SK-N-SH (cell line): ENCODE data around the gene IFNL3. TPM values are rescaled to one million over a fixed set of nuclear protein-coding genes. Genes with fewer than 3 reads are reported as not detected.

Source experiments
- CTCF ChIA-PET: fragments of 300-600, 350-600 bp; formaldehyde crosslinking; extraction: SDS; loops from one replicate; lab custom pipeline; 2021; lab: Yijun Ruan, JAX
- POLR2A ChIA-PET: fragments of 350-600 bp; sonication (Branson Sonifier 250); formaldehyde crosslinking; extraction: SDS; loops from one replicate; lab custom pipeline; 2020; ENCODE audit warnings: antibody characterized with exemption, inconsistent platforms; lab: Yijun Ruan, JAX
- DNase-seq: peaks from one replicate; pipeline ENCODE4 v3.0.0; 2012
- H2AFZ ChIP-seq: fragments of 200-600 bp; sonication (generic); 2 replicates; pipeline ENCODE4 v1.8.1; 2016; ENCODE audit warnings: antibody characterized with exemption, mild to moderate bottlenecking, low read depth
- H3F3A ChIP-seq: fragments of 200-600 bp; sonication (generic); replicated peaks from 2 replicates; pipeline ENCODE3; 2016; ENCODE audit warnings: antibody characterized with exemption, mild to moderate bottlenecking; ENCODE audit not compliant: insufficient read depth
- H3K27ac ChIP-seq, 2 experiments: fragments of 200-500 bp in 1 of 2; fragments of 200-600 bp in 1 of 2; sonication (Bioruptor generic) in 1 of 2; sonication (generic), shearing (Covaris generic) in 1 of 2; 2 replicates each; pipeline versions ENCODE4 v1.5.1 to v1.6.1; 2014 to 2016; ENCODE audit warnings: low read depth in 2 of 2, inconsistent platforms in 1 of 2, low read length in 1 of 2, mild to moderate bottlenecking in 1 of 2, mixed read lengths in 1 of 2
- H3K27me3 ChIP-seq: fragments of 200-600 bp; sonication (generic), shearing (Covaris generic); 2 replicates; pipeline ENCODE4 v1.6.1; 2016; ENCODE audit warnings: mixed run types; ENCODE audit not compliant: insufficient read depth
- H3K36me3 ChIP-seq, 2 experiments: fragments of 200-500 bp in 1 of 2; fragments of 200-600 bp in 1 of 2; sonication (Bioruptor generic) in 1 of 2; sonication (generic) in 1 of 2; replicated peaks in 1 of 2; 2 replicates each; pipeline versions ENCODE3 to v1.5.1; 2014 to 2016; ENCODE audit warnings: low read length in 1 of 2, mild to moderate bottlenecking in 1 of 2; ENCODE audit not compliant: insufficient read depth in 2 of 2, control insufficient read depth in 1 of 2
- H3K4me1 ChIP-seq, 2 experiments: fragments of 200-500 bp in 1 of 2; fragments of 200-600 bp in 1 of 2; sonication (Bioruptor generic) in 1 of 2; sonication (generic), shearing (Covaris generic) in 1 of 2; 2 replicates each; pipeline versions ENCODE4 v1.5.1 to v1.6.1; 2014 to 2016; ENCODE audit warnings: low read depth in 1 of 2, low read length in 1 of 2, mixed run types in 1 of 2; ENCODE audit not compliant: insufficient read depth in 2 of 2, control insufficient read depth in 1 of 2
- H3K4me2 ChIP-seq: fragments of 200-600 bp; sonication (generic), shearing (Covaris generic); 2 replicates; pipeline ENCODE4 v1.6.1; 2017; ENCODE audit warnings: mixed run types
- H3K4me3 ChIP-seq, 2 experiments: fragments of 200-500 bp in 1 of 2; fragments of 200-600 bp in 1 of 2; sonication (Bioruptor generic) in 1 of 2; sonication (generic), shearing (Covaris generic) in 1 of 2; 2 replicates each; pipeline versions ENCODE4 v1.5.1 to v1.8.1; 2014 to 2016; ENCODE audit warnings: low read depth in 2 of 2, inconsistent platforms in 1 of 2, low read length in 1 of 2, mild to moderate bottlenecking in 1 of 2, mixed read lengths in 1 of 2, moderate library complexity in 1 of 2
- H3K79me2 ChIP-seq: fragments of 200-600 bp; sonication (generic); 2 replicates; pipeline ENCODE4 v1.8.1; 2017; ENCODE audit warnings: mild to moderate bottlenecking; ENCODE audit not compliant: insufficient read depth
- H3K9ac ChIP-seq: fragments of 200-600 bp; sonication (generic); 2 replicates; pipeline ENCODE4 v1.6.1; 2017; ENCODE audit warnings: mixed run types
- H3K9me2 ChIP-seq: fragments of 200-600 bp; sonication (generic); 2 replicates; pipeline ENCODE4 v1.6.1; 2017; ENCODE audit warnings: mixed run types
- H3K9me3 ChIP-seq: fragments of 200-600 bp; sonication (generic); 2 replicates; pipeline ENCODE4 v1.6.1; 2017; ENCODE audit warnings: mixed run types, mild to moderate bottlenecking, moderate library complexity
- H4K20me1 ChIP-seq: fragments of 200-600 bp; sonication (generic); 2 replicates; pipeline ENCODE4 v1.6.1; 2017; ENCODE audit warnings: mild to moderate bottlenecking, mixed run types; ENCODE audit not compliant: insufficient read depth
- CHD2 ChIP-seq: fragments of 150-350 bp; IDR thresholded peaks from 2 replicates; pipeline ENCODE4 v1.6.1; 2018; ENCODE audit warnings: low read length; ENCODE audit not compliant: partially characterized antibody
- EZH2phosphoT487 ChIP-seq: fragments of 200-600 bp; sonication (generic); IDR thresholded peaks from 2 replicates; pipeline ENCODE4 v1.6.1; 2017; ENCODE audit warnings: low read depth, mixed run types, mild to moderate bottlenecking, antibody characterized with exemption, moderate library complexity, borderline replicate concordance
- FOSL2 ChIP-seq: IDR thresholded peaks from 2 replicates; pipeline ENCODE4 v1.4.0; 2012; ENCODE audit warnings: low read depth, mild to moderate bottlenecking, moderate library complexity, borderline replicate concordance
- JUND ChIP-seq: IDR thresholded peaks from 2 replicates; pipeline ENCODE4 v1.4.0; 2012
- NFIC ChIP-seq: IDR thresholded peaks from 2 replicates; pipeline ENCODE4 v1.4.0; 2012; ENCODE audit warnings: borderline replicate concordance
- NRF1 ChIP-seq: IDR thresholded peaks from 2 replicates; pipeline ENCODE4 v1.6.1; 2012; ENCODE audit warnings: low read depth, mild to moderate bottlenecking, low read length
- PBX3 ChIP-seq: IDR thresholded peaks from 2 replicates; pipeline ENCODE4; 2012
- RAD21 ChIP-seq: IDR thresholded peaks from 2 replicates; pipeline ENCODE4 v1.6.1; 2012; ENCODE audit warnings: mild to moderate bottlenecking, low read length
- RCOR1 ChIP-seq: fragments of 150-350 bp; IDR thresholded peaks from 2 replicates; pipeline ENCODE4 v1.6.1; 2017; ENCODE audit warnings: antibody characterized with exemption, low read length
- RFX5 ChIP-seq: IDR thresholded peaks from 2 replicates; pipeline ENCODE4 v1.6.1; 2012; ENCODE audit warnings: mild to moderate bottlenecking, improper control_type of control experiment, low read length
- SIN3A ChIP-seq: IDR thresholded peaks from 2 replicates; pipeline ENCODE4 v1.6.1; 2012; ENCODE audit warnings: low read depth, mild to moderate bottlenecking, low read length, moderate library complexity, borderline replicate concordance
- TAF1 ChIP-seq: IDR thresholded peaks from 2 replicates; pipeline ENCODE4 v1.6.1; 2012; ENCODE audit warnings: low read depth, mild to moderate bottlenecking, low read length, moderate library complexity, borderline replicate concordance
- USF2 ChIP-seq: fragments of 150-350 bp; IDR thresholded peaks from 2 replicates; pipeline ENCODE4 v1.6.1; 2017; ENCODE audit warnings: antibody characterized with exemption, low read length, low read depth, borderline replicate concordance
- YY1 ChIP-seq: IDR thresholded peaks from 2 replicates; pipeline ENCODE4 v1.4.0; 2012; ENCODE audit warnings: low read depth, mild to moderate bottlenecking
- WGBS: methylation state at CpG from one replicate; pipeline ENCODE4 v1.1.6; 2017; ENCODE audit warnings: low lambda C conversion rate; 5-methylcytosine and 5-hydroxymethylcytosine counted together
- polyA plus RNA-seq, 3 experiments: library from polyadenylated mRNA; depleted of rRNA; stranded (reverse); fragments of >200 nt; gene quantifications; 2 replicates each; pipeline ENCODE4 v1.2.3, GENCODE V29; 2012

IFNL3 gene
- polyA plus RNA-seq, 1 of the 3 experiments (the other 2 are of a cell fraction), result not detected

GRCh38 chr19:39282021-39282420 lies 37.2 kb upstream of the IFNL3 start:
- no peak overlapping the region for H3K4me3 ChIP-seq
- CTCF ChIA-PET, result interaction anchor here (1.0 kb wide), 1 partner anchor 11 kb away, joined by 3 read pairs; no protein-coding TSS in a partner anchor
- H3K9me3 ChIP-seq, result 0 out of 2 replicates have a peak, but pooled peaks cover 4% of the 10 kb centered on the region
- H3K9me2 ChIP-seq, result no peaks in the 10 kb centered on the region
- no peaks in the 10 kb centered on the region for H4K20me1 ChIP-seq
- H3K4me1 ChIP-seq, result no peaks in the 10 kb centered on the region
- POLR2A ChIA-PET, result no interaction called here
- H3K27me3 ChIP-seq, result no peaks in the 10 kb centered on the region
- no peaks in the 10 kb centered on the region for H3F3A ChIP-seq
- no peak for DNase-seq
- no peak overlapping the region for H3K4me2 ChIP-seq
- H3K79me2 ChIP-seq, result no peaks in the 10 kb centered on the region
- no peak overlapping the region for H3K9ac ChIP-seq
- TF ChIP-seq EZH2phosphoT487, result no peak
- no peak for TF ChIP-seq JUND
- TF ChIP-seq TAF1, result no peak
- no peak for TF ChIP-seq USF2
- 0% methylated on average over 1 of the region's 1 CpG for whole genome bisulfite sequencing
- no peaks in the 10 kb centered on the region for H3K36me3 ChIP-seq
- no peak overlapping the region for H3K27ac ChIP-seq
- H2AFZ ChIP-seq, result no peak overlapping the region

- Histone ChIP-seq H3F3A (no peaks in the 10 kb centered on the region), H3K4me2 (no peak overlapping the region), H3K4me1 (no peaks in the 10 kb centered on the region), H3K36me3 (no peaks in the 10 kb centered on the region), H3K9ac (no peak overlapping the region), H3K4me3 (no peak overlapping the region), H3K27me3 (no peaks in the 10 kb centered on the region), H3K27ac (no peak overlapping the region), H4K20me1 (no peaks in the 10 kb centered on the region), H3K79me2 (no peaks in the 10 kb centered on the region), H2AFZ (no peak overlapping the region), H3K9me3 (0 out of 2 replicates have a peak, but pooled peaks cover 4% of the 10 kb centered on the region), H3K9me2 (no peaks in the 10 kb centered on the region)
- ChIA-PET POLR2A (no interaction called here), CTCF (no interaction called here)
- TF ChIP-seq JUND (no peak), YY1 (no peak), RFX5 (no peak), TAF1 (no peak), SIN3A (no peak), CHD2 (no peak), FOSL2 (no peak), NRF1 (no peak), NFIC (no peak), RAD21 (no peak), PBX3 (no peak), RCOR1 (no peak)
- 72% methylated on average over 7 of the region's 7 CpGs for WGBS
- no peak for DNase-seq
Observed at GRCh38 chr19:39277598-39277997, 32.8 kb upstream of the IFNL3 start.
